H1 (cell line): ENCODE measurements around the gene FRMD3. TPM values are rescaled to one million over a fixed set of nuclear protein-coding genes. Genes with fewer than 3 reads are reported as not detected.

Experiments used
- CTCF ChIA-PET: fragments of 300-600 bp; sonication (Branson Sonifier 250); formaldehyde crosslinking; loops from one replicate; lab custom pipeline; 2021; ENCODE audit not compliant: partially characterized antibody; lab: Charles Lee
- POLR2A ChIA-PET: fragments of 300-600 bp; sonication (Branson Sonifier 250); formaldehyde crosslinking; loops from one replicate; lab custom pipeline; 2021; ENCODE audit warnings: inconsistent platforms; ENCODE audit not compliant: partially characterized antibody; lab: Charles Lee
- DNase-seq, 2 experiments: peaks; one replicate each; pipeline versions ENCODE4 v3.0.0 to v3.0.0-alpha.2; 2010 to 2022; ENCODE audit warnings: low spot score in 2 of 2, low read depth in 1 of 2, mixed read lengths in 1 of 2
- FAIRE-seq: peaks from 2 replicates; lab custom pipeline; 2011; peaks lifted over from hg19 to GRCh38; lab: Jason Lieb, UNC
- H2AFZ ChIP-seq: 2 replicates; pipeline ENCODE4 v1.8.1; 2012; ENCODE audit warnings: low read length, inconsistent platforms
- H2AK5ac ChIP-seq: 2 replicates; pipeline ENCODE4 v1.6.1; 2013; ENCODE audit warnings: low read depth, low read length
- H2BK120ac ChIP-seq: replicated peaks from 2 replicates; pipeline ENCODE3; 2013; ENCODE audit warnings: low read depth, low read length, inconsistent platforms
- H2BK12ac ChIP-seq: 2 replicates; pipeline ENCODE4 v1.6.1; 2013; ENCODE audit warnings: low read depth, low read length
- H2BK15ac ChIP-seq: 2 replicates; pipeline ENCODE4 v1.6.1; 2013; ENCODE audit warnings: low read length
- H2BK20ac ChIP-seq: 2 replicates; pipeline ENCODE4 v1.6.1; 2013; ENCODE audit warnings: low read length
- H2BK5ac ChIP-seq: 2 replicates; pipeline ENCODE4 v1.6.1; 2013; ENCODE audit warnings: low read depth, low read length
- H3K14ac ChIP-seq: 2 replicates; pipeline ENCODE4 v1.6.1; 2013; ENCODE audit warnings: inconsistent platforms; ENCODE audit not compliant: insufficient read length
- H3K18ac ChIP-seq: 2 replicates; pipeline ENCODE4 v1.6.1; 2013; ENCODE audit warnings: low read length; ENCODE audit errors: extremely low read depth
- H3K23ac ChIP-seq: 2 replicates; pipeline ENCODE4 v1.6.1; 2013; ENCODE audit warnings: inconsistent platforms; ENCODE audit not compliant: insufficient read length
- H3K23me2 ChIP-seq: 2 replicates; pipeline ENCODE4 v1.6.1; 2013; ENCODE audit warnings: low read depth, low read length
- H3K27ac ChIP-seq: 2 replicates; pipeline ENCODE4 v1.6.1; 2011; ENCODE audit warnings: low read depth, low read length, inconsistent platforms
- H3K27me3 ChIP-seq, 4 experiments: replicated peaks in 1 of 4; 1 replicate in 1 of 4; 2 replicates in 3 of 4; pipeline versions ENCODE4 v1.6.1 to v1.8.1; 2011 to 2013; ENCODE audit warnings: low read length in 3 of 4, mild to moderate bottlenecking in 3 of 4, inconsistent platforms in 2 of 4, mixed read lengths in 2 of 4, moderate library complexity in 1 of 4; ENCODE audit not compliant: control insufficient read depth in 3 of 4, insufficient read depth in 3 of 4; ENCODE audit errors: extremely low read depth in 1 of 4
- H3K36me3 ChIP-seq, 4 experiments: 2 replicates each; pipeline versions ENCODE4 v1.6.1 to v1.8.1; 2011 to 2013; ENCODE audit warnings: mild to moderate bottlenecking in 4 of 4, low read length in 3 of 4, moderate library complexity in 2 of 4, control low read depth in 1 of 4, inconsistent platforms in 1 of 4; ENCODE audit not compliant: insufficient read depth in 4 of 4, control insufficient read depth in 2 of 4
- H3K4ac ChIP-seq: replicated peaks from 2 replicates; pipeline ENCODE3; 2013; ENCODE audit warnings: low read length, low read depth, mixed read lengths, inconsistent platforms; ENCODE audit not compliant: insufficient read length
- H3K4me1 ChIP-seq, 4 experiments: replicated peaks in 1 of 4; 1 replicate in 1 of 4; 2 replicates in 3 of 4; pipeline versions ENCODE4 v1.6.1 to v1.8.1; 2011 to 2013; ENCODE audit warnings: low read length in 3 of 4, inconsistent platforms in 2 of 4, mixed read lengths in 1 of 4; ENCODE audit not compliant: insufficient read depth in 4 of 4, control insufficient read depth in 3 of 4
- H3K4me2 ChIP-seq, 2 experiments: 2 replicates each; pipeline versions ENCODE4 v1.6.1 to v1.8.1; 2011 to 2013; ENCODE audit warnings: low read depth in 2 of 2, low read length in 2 of 2, control low read depth in 1 of 2, inconsistent platforms in 1 of 2, mild to moderate bottlenecking in 1 of 2; ENCODE audit not compliant: insufficient read depth in 1 of 2
- H3K4me3 ChIP-seq, 4 experiments: fragments of 200-600, 300-600 bp in 1 of 4; sonication (generic), shearing (Covaris generic), sonication (Bioruptor Twin) in 1 of 4; 2 replicates each; pipeline versions ENCODE4 v1.5.1 to v1.8.1; 2011 to 2016; ENCODE audit warnings: low read length in 4 of 4, low read depth in 3 of 4, control low read depth in 2 of 4, inconsistent platforms in 2 of 4, mild to moderate bottlenecking in 2 of 4, mixed read lengths in 1 of 4, moderate library complexity in 1 of 4; ENCODE audit not compliant: insufficient read depth in 2 of 4; ENCODE audit errors: extremely low read depth in 1 of 4
- H3K56ac ChIP-seq: replicated peaks from 2 replicates; pipeline ENCODE3; 2013; ENCODE audit warnings: low read depth, mild to moderate bottlenecking, mixed read lengths, low read length, inconsistent platforms; ENCODE audit not compliant: insufficient read length
- H3K79me1 ChIP-seq: 2 replicates; pipeline ENCODE4 v1.6.1; 2013; ENCODE audit warnings: low read depth, low read length, control low read depth
- H3K79me2 ChIP-seq, 2 experiments: 2 replicates each; pipeline versions ENCODE4 v1.6.1 to v1.8.1; 2012 to 2013; ENCODE audit warnings: low read length in 2 of 2, mild to moderate bottlenecking in 2 of 2, inconsistent platforms in 1 of 2; ENCODE audit not compliant: insufficient read depth in 2 of 2, control insufficient read depth in 1 of 2
- H3K9ac ChIP-seq, 4 experiments: replicated peaks in 1 of 4; 1 replicate in 1 of 4; 2 replicates in 3 of 4; pipeline versions ENCODE4 v1.6.1 to v1.8.1; 2011 to 2013; ENCODE audit warnings: low read depth in 3 of 4, low read length in 3 of 4, control low read depth in 2 of 4, mild to moderate bottlenecking in 2 of 4, moderate library complexity in 2 of 4, inconsistent platforms in 1 of 4; ENCODE audit errors: extremely low read depth in 1 of 4
- H3K9me3 ChIP-seq, 2 experiments: 2 replicates each; pipeline versions ENCODE4 v1.6.1 to v1.8.1; 2012 to 2013; ENCODE audit warnings: mild to moderate bottlenecking in 2 of 2, moderate library complexity in 2 of 2, control low read depth in 1 of 2, inconsistent platforms in 1 of 2, low read depth in 1 of 2, low read length in 1 of 2, mixed read lengths in 1 of 2; ENCODE audit not compliant: insufficient read depth in 2 of 2
- H4K20me1 ChIP-seq, 2 experiments: replicated peaks in 1 of 2; 2 replicates each; pipeline versions ENCODE3 to v1.8.1; 2011 to 2013; ENCODE audit warnings: inconsistent platforms in 2 of 2, low read length in 2 of 2, mild to moderate bottlenecking in 1 of 2; ENCODE audit not compliant: insufficient read depth in 2 of 2, control insufficient read depth in 1 of 2
- H4K5ac ChIP-seq: 2 replicates; pipeline ENCODE4 v1.6.1; 2013; ENCODE audit warnings: low read length, low read depth, mixed read lengths, inconsistent platforms; ENCODE audit not compliant: insufficient read length
- H4K8ac ChIP-seq: 2 replicates; pipeline ENCODE4 v1.8.0; 2013; ENCODE audit warnings: mild to moderate bottlenecking, moderate library complexity, low read length, inconsistent platforms; ENCODE audit not compliant: insufficient read depth; ENCODE audit errors: extremely low read depth
- H4K91ac ChIP-seq: replicated peaks from 2 replicates; pipeline ENCODE3; 2013; ENCODE audit warnings: low read length, mixed read lengths, inconsistent platforms; ENCODE audit not compliant: insufficient read length
- BRCA1 ChIP-seq: IDR thresholded peaks from 2 replicates; pipeline ENCODE4 v1.6.1; 2012; ENCODE audit warnings: low read depth, low read length, improper control_type of control experiment
- CBX5 ChIP-seq: fragments of 300-800, 300-1000 bp; sonication (generic); IDR thresholded peaks from 2 replicates; pipeline ENCODE4 v1.7.1; 2016; ENCODE audit warnings: antibody characterized with exemption, low read length, low read depth
- EGR1 ChIP-seq: IDR thresholded peaks from 2 replicates; pipeline ENCODE4 v1.6.1; 2011; ENCODE audit warnings: low read depth, low read length, borderline replicate concordance
- EP300 ChIP-seq, 2 experiments: IDR thresholded peaks; 1 replicate in 1 of 2; 2 replicates in 1 of 2; pipeline ENCODE4 v1.6.1; 2011 to 2012; ENCODE audit warnings: low read depth in 2 of 2, low read length in 2 of 2, mild to moderate bottlenecking in 2 of 2, borderline replicate concordance in 1 of 2, inconsistent platforms in 1 of 2, moderate library complexity in 1 of 2
- EZH2 ChIP-seq: fragments of 200-600 bp; sonication (generic); IDR thresholded peaks from 2 replicates; pipeline ENCODE4 v1.7.1; 2012; ENCODE audit warnings: low read depth, mild to moderate bottlenecking, moderate library complexity, low read length, inconsistent platforms; ENCODE audit not compliant: severe bottlenecking
- HDAC6 ChIP-seq: IDR thresholded peaks from one replicate; pipeline ENCODE4 v1.7.1; 2012; ENCODE audit warnings: low read depth, mild to moderate bottlenecking, inconsistent platforms, low read length, moderate library complexity
- KDM1A ChIP-seq: fragments of 200-600, 300-600 bp; sonication (generic); IDR thresholded peaks from 2 replicates; pipeline ENCODE4 v1.7.1; 2016; ENCODE audit warnings: mild to moderate bottlenecking, low read length, borderline replicate concordance
- KDM4A ChIP-seq: IDR thresholded peaks from one replicate; pipeline ENCODE4 v1.7.1; 2012; ENCODE audit warnings: low read depth, mild to moderate bottlenecking, moderate library complexity, low read length, inconsistent platforms; ENCODE audit not compliant: severe bottlenecking
- KDM5A ChIP-seq: fragments of 200-600 bp; IDR thresholded peaks from 2 replicates; pipeline ENCODE4 v1.7.1; 2012; ENCODE audit warnings: mild to moderate bottlenecking, low read length, inconsistent platforms, mixed read lengths
- PHF8 ChIP-seq: fragments of 200-600 bp; sonication (generic); conservative IDR thresholded peaks from 2 replicates; pipeline ENCODE4 v1.7.1; 2012; ENCODE audit warnings: low read depth, mild to moderate bottlenecking, inconsistent platforms, low read length, moderate library complexity
- POLR2AphosphoS5 ChIP-seq: IDR thresholded peaks from 2 replicates; pipeline ENCODE4 v1.6.1; 2011; ENCODE audit warnings: low read depth, low read length
- RFX5 ChIP-seq: IDR thresholded peaks from 2 replicates; pipeline ENCODE4 v1.6.1; 2011; ENCODE audit warnings: low read depth, low read length, improper control_type of control experiment, borderline replicate concordance
- SIRT6 ChIP-seq: IDR thresholded peaks from one replicate; pipeline ENCODE4 v1.7.1; 2012; ENCODE audit warnings: low read length, inconsistent platforms
- SIX5 ChIP-seq: IDR thresholded peaks from 2 replicates; pipeline ENCODE4 v1.6.1; 2011; ENCODE audit warnings: mild to moderate bottlenecking, low read depth, low read length
- SUZ12 ChIP-seq: fragments of 200-600 bp; sonication (generic); IDR thresholded peaks from 2 replicates; pipeline ENCODE4 v1.6.1; 2012; ENCODE audit warnings: mild to moderate bottlenecking, inconsistent platforms, low read length, moderate library complexity, mixed read lengths
- WGBS, 2 experiments: shearing (Covaris generic) in 1 of 2; methylation state at CpG; one replicate each; pipeline versions ENCODE4 v1.1.6 to v1.1.7; 2013 to 2015; ENCODE audit warnings: low lambda C conversion rate in 2 of 2, mixed read lengths in 2 of 2, inconsistent platforms in 1 of 2, low coverage in 1 of 2, missing lambda C conversion rate in 1 of 2; ENCODE audit not compliant: insufficient replicate concordance in 2 of 2, insufficient coverage in 1 of 2, insufficient read length in 1 of 2; ENCODE audit errors: extremely low coverage in 1 of 2, missing lambda C conversion rate in 1 of 2; 5-methylcytosine and 5-hydroxymethylcytosine counted together
- polyA plus RNA-seq, 7 experiments: library from polyadenylated mRNA; depleted of rRNA in 3 of 7; stranded (reverse) in 5 of 7; unstranded in 2 of 7; fragments of >200 nt in 5 of 7; fragments of 200-250 nt in 2 of 7; gene quantifications; 1 replicate in 5 of 7; 2 replicates in 1 of 7; 4 replicates in 1 of 7; pipeline versions ENCODE4 v1.2.1 to v1.2.3, GENCODE V29; 2011 to 2013; ENCODE audit warnings: missing spikeins in 2 of 7, mixed read lengths in 2 of 7
- total RNA-seq: library from RNA; stranded (reverse); fragmentation: NEBNext Ultra II Directional; extraction: Animal tissue kit (Norgen Biotek cat#: 25700); gene quantifications from 2 replicates; pipeline ENCODE4 v1.2.1, GENCODE V29; 2021

FRMD3 gene
- total and polyA plus RNA-seq, 2 of the 8 experiments (the other 6 are each of a cell fraction or from before 2014, with no cell fraction given), result 0.15 to 1.4 TPM

DNA sequence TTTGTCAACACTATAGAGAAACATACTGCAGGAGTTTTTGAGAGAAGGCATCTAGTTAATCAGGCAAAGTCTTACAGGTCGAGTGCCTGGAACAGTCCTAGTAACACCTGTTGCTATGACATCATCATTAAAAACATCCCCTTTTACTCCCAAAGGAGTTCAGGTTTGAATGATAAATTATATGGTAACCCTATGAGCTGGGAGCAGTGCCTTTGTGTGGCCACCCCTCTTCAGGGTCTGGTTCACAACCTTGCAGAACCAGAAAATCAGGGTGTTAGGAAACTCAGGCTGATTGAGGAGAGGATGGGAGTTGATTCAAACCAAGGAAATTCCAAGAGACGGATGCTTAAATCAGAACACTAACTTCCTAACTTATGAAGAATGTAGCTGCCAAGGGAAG is 296.1 kb downstream of the FRMD3 start:
- H2BK5ac ChIP-seq, result no peak overlapping the region
- no peak overlapping the region for H2BK20ac ChIP-seq
- no peak overlapping the region for H2AK5ac ChIP-seq
- no peak overlapping the region for H3K4me2 ChIP-seq
- no peaks in the 10 kb centered on the region for H3K79me2 ChIP-seq
- H3K27me3 ChIP-seq, result no peaks in the 10 kb centered on the region
- no peak overlapping the region for H2AFZ ChIP-seq
- H4K5ac ChIP-seq, result no peak overlapping the region
- no peak overlapping the region for H2BK12ac ChIP-seq
- H3K79me1 ChIP-seq, result no peaks in the 10 kb centered on the region
- CTCF ChIA-PET, result interaction anchor here (0.6 to 1.4 kb wide), 4 partner anchors 22 to 302 kb away, joined by 3 read pairs; no protein-coding TSS in a partner anchor
- no peak overlapping the region for H2BK120ac ChIP-seq
- H4K8ac ChIP-seq, result no peak overlapping the region
- H3K4ac ChIP-seq, result no peak overlapping the region
- no peak overlapping the region for H3K9ac ChIP-seq
- no peak overlapping the region for H2BK15ac ChIP-seq
- FAIRE-seq (no peak), DNase-seq (no peak)
- H3K56ac ChIP-seq, result no peak overlapping the region
- POLR2A ChIA-PET, result no interaction called here
- H3K9me3 ChIP-seq, result no peaks in the 10 kb centered on the region
- no peaks in the 10 kb centered on the region for H3K36me3 ChIP-seq
- no peak overlapping the region for H3K14ac ChIP-seq
- H4K20me1 ChIP-seq, result no peaks in the 10 kb centered on the region
- no peak overlapping the region for H3K4me3 ChIP-seq
- H3K27ac ChIP-seq, result no peak overlapping the region
- no peak overlapping the region for H4K91ac ChIP-seq
- 95% methylated on average over 2 of the region's 2 CpGs; no CpG with 5 or more reads in 1 of the 2 experiments for WGBS, 2 experiments
- H3K23ac ChIP-seq, result no peak overlapping the region
- no peak overlapping the region for H3K18ac ChIP-seq
- H3K4me1 ChIP-seq, result peaks cover 0 to 2% (median 0%) of the 10 kb centered on the region in 4 experiments; a peak in 1 of 7 replicates
- no peaks in the 10 kb centered on the region for H3K23me2 ChIP-seq
- no peak for TF ChIP-seq KDM4A
- TF ChIP-seq POLR2AphosphoS5, result no peak
- TF ChIP-seq KDM1A, result no peak
- no peak for TF ChIP-seq CBX5
- TF ChIP-seq HDAC6, result no peak
- no peak for TF ChIP-seq SUZ12
- no peak for TF ChIP-seq RFX5
- no peak for TF ChIP-seq EP300 (IDR thresholded peaks at IDR 0.05; ENCODE audit: borderline replicate concordance in 1 of 2, low read depth in 2 of 2, low read length in 2 of 2)
- no peak for TF ChIP-seq PHF8
- TF ChIP-seq BRCA1, result no peak
- TF ChIP-seq EGR1, result no peak
- no peak for TF ChIP-seq SIX5
- no peak for TF ChIP-seq SIRT6
- no peak for TF ChIP-seq EZH2
- no peak for TF ChIP-seq KDM5A
